Epithelial cell of esophagus (primary cell): ENCODE measurements around the gene PALLD.

Source experiments
- DNase-seq: peaks from one replicate; pipeline ENCODE4 v3.0.0; 2010; ENCODE audit warnings: low read depth
- H3K4me3 ChIP-seq: 2 replicates; pipeline ENCODE4 v1.5.1; 2011; ENCODE audit warnings: mild to moderate bottlenecking, low read length, control low read depth
- TF ChIP-seq, protein P1 (sequence below): IDR thresholded peaks from 2 replicates; pipeline ENCODE4 v1.5.1; 2011; ENCODE audit warnings: low read depth, mild to moderate bottlenecking, low read length, control low read depth, inconsistent platforms; ENCODE audit not compliant: insufficient read depth; ENCODE audit errors: missing control alignments

Gene PALLD

DNA sequence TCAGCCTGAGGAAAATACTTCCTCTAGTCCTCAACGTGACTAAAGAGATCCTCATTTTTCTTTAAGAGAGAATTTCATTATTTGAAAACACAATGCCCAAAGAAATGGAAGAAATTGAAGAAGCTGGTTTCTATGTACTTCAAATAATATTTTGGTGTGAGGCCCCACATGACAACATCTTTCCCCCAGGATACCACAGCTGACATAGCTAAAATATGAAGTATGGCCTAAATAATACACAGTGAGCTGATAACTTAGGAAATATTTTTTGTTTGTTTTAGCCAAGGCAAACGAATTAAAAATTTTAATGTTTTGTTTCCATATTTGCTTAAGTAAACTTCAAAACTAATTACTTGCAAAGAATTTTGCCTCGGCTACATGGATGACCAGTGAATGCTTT lies 364.0 kb downstream of the PALLD start:
- DNase-seq, result no peak
- TF ChIP-seq, protein P1, sequence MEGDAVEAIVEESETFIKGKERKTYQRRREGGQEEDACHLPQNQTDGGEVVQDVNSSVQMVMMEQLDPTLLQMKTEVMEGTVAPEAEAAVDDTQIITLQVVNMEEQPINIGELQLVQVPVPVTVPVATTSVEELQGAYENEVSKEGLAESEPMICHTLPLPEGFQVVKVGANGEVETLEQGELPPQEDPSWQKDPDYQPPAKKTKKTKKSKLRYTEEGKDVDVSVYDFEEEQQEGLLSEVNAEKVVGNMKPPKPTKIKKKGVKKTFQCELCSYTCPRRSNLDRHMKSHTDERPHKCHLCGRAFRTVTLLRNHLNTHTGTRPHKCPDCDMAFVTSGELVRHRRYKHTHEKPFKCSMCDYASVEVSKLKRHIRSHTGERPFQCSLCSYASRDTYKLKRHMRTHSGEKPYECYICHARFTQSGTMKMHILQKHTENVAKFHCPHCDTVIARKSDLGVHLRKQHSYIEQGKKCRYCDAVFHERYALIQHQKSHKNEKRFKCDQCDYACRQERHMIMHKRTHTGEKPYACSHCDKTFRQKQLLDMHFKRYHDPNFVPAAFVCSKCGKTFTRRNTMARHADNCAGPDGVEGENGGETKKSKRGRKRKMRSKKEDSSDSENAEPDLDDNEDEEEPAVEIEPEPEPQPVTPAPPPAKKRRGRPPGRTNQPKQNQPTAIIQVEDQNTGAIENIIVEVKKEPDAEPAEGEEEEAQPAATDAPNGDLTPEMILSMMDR, result no peak
- H3K4me3 ChIP-seq, result no peak overlapping the region

DNA sequence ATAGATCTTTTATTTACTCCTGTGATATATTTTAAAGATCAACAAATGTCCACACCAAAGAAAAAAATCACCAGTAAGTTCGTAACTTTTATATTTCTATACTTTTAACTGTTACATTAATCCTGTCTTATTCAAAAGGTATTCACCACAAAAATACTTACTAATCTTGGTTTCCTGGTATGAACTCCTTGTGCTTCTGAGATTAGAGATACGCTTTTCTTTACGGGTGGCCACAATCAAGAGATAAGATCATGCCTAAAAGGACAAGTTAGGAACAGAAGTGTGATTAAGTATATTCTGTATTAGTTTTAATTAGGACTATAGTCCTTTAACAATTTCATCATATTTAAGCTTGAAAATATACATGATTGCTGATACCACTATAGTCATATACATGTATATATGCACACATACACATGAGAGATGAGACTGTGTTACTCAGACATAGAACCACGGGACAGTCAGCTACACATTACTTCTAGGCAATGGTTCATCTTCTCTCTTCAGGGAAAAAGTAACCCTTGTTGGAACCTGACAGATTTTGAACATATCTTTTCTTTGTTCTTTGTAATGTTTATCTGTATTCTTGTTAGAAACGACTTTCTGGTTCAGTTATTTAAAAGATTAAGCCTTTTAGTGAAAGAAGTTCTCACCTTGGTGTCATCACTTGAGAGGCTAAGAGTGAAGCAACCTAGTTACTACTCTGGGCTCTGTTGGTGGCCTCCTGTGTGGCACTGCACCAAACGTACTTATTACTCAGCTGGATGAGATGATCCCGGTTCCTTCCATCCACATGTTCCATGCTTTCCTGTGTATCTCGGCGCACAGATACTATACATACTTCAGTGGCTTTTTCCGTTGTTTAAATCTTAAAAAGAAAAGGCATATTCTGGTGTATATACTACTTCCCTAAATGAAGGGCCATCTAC lies 367.1 kb downstream of the PALLD start:
- no peak overlapping the region for H3K4me3 ChIP-seq
- no peak for DNase-seq
- TF ChIP-seq, protein P1, result no peak

DNA sequence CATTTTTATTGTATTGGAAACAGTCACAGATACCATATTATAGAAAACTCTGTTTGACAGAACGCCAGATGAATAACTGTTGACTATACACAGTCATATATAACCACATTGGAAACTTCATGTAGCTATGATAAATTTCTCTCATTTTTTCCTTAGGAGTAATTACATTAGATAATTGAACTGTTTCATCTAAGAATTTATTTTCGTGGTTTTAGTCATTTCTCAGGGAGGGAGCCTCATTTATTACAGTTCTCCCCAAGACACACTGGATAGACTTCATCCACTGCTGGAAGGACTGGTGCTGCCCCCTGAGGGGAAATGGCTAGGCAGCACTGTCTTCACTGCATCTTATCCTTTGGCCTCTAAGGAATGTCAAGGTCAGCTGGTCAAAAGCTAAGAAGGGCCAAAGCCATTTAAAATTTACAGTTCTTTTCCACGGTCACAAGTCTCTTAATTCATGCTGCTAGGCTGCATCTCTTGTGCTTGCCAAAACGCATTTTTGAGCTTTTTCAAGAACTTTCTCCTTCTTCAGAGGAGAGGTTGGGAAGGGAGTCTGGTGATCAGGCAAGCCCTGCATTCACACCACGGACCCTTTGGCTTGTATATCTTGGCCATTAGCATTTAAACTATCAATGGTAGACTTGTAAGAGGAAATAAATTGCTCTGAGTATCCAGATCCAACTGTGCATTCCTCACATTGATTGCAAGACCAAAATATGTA lies 368.1 kb downstream of the PALLD start:
- TF ChIP-seq, protein P1, result no peak
- no peak overlapping the region for H3K4me3 ChIP-seq
- no peak for DNase-seq

DNA sequence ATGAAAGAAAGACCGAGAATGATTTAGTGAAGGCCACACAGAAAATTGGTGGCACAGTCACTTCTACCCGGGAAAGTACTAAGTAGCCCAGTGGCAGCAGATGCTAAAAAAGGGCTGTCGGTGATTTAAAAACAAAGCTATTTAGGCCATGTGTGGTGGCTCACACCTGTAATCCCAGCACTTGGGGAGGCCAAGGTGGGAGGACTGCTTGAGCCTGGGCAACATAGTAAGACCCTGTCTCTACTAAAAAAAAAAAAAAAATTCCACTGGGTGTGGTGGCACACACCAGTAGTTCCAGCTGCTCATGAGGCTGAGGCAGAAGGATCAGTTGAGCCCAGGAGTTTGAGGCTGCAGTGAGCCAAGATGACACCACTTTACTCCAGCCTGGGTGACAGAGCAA lies 369.0 kb downstream of the PALLD start:
- TF ChIP-seq, protein P1, result no peak
- DNase-seq, result no peak
- no peak overlapping the region for H3K4me3 ChIP-seq

DNA sequence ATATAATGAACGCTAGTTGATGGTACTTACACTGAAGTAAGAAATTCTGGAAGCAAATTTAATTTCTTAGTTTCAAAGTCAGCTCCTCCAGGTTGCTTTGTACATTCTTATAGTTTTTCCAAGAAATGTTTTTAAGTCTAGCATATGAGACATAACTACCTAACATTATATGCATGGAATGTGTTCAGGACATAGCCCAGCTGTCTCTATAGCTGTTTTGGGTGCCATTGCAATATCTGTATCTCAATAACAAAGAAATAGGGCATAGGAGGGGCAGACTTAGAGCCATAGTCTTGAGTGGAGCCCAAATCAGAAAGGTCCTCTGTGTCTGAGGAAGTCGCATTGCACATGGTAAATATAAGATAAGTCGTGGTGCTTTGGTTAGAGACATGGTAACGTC lies 369.8 kb downstream of the PALLD start:
- DNase-seq, result no peak
- TF ChIP-seq, protein P1, result no peak

DNA sequence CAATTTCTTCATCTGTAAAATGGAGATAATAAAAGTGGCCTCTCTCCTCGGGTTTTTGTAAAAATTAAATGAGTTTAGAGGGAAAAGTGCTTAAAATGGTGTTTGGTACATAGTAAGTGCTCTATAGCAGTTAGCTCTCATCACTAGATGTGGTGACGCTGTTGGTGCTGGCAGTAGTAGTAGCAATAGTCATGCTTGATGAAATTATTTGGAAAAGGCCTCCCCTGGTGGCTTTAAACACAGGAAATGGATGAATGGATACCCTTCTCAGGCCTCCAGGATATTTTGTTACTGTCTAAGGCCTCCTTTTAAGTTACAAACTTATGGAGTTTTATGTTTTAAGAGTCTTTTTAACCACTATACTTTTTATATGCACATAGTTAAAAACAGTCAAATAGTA lies 370.3 kb downstream of the PALLD start:
- TF ChIP-seq, protein P1, result no peak
- peak; percentile 36 for DNase-seq
- H3K4me3 ChIP-seq, result no peak overlapping the region

More for the DNA sequence above, 369.8 kb downstream of the PALLD start:
- H3K4me3 ChIP-seq, result no peak overlapping the region
